HG02970 (cell line): Measurements from ENCODE around the gene CLASP1.
"Not testable (repeated sequence)": the region's sequence is repeated elsewhere in the genome, so short reads cannot be mapped to it uniquely, and the experiment has no call there.

Experiments
- ATAC-seq: cut with Tn5 transposase; IDR thresholded peaks from one replicate; pipeline ENCODE4 v1.9.1; 2021; ENCODE audit warnings: mild to moderate bottlenecking, moderate library complexity, moderate number of reproducible peaks; ENCODE audit not compliant: unreplicated experiment, low FRiP score

CLASP1 gene

DNA sequence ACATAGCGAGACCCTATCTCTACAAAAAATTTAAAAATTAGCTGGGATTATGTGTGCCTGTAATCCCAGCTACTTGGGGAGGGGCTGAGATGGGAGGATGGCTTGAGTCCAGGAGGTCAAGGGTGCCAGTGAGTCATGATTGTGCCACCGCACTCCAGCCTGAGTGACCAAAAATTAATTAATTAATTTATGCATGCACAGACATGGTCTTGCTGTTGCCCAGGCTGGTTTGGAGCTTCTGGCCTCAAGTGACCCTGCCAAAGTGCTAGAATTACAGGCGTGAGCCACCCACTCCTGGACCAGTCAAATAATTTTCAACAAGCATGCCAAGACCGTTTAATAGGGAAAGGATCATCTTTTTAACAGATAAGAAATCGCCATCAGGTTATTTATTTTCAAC is 306.5 kb downstream of the CLASP1 start:
- ATAC-seq = no peak

DNA sequence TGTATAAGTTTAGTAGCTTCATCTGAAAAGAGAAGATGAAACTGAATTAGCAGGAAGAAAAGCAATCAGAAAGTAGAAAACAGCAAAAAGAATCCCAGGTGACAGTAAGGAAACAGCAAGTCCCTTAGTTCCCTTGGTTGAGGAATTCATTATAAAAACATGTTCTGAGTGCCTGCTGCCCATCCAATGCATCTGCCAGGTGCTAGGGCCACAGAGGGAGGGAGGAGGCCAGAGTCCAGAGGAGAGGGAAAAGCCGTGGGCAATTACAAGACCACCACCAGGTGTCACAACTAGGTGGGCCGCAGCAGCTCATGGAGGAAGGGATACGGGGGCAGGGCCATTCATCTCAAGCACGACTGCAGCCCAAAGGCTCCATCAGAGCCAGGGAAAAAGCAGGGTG is 308.3 kb downstream of the CLASP1 start:
- ATAC-seq = no peak

DNA sequence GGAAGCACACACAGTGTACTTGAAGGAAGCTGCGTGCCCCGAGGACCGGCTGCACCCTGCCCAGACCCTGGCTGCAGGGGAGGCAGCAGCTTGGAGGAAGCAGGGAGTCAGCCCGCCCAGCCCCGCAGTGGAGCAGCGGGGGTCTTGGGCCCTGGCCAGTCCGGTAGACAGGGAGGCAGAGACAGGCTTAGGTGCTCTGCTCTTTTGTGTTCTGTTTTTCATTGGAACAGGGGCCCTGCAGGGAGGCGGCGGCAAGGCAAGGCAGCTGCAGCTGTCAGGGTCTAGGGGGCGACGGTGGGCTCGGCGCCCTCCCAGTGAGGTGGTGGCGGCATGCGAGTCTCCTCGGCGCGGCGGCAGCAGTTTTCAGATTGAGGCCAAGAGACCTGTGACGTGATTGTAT is 311.0 kb downstream of the CLASP1 start:
- no peak for ATAC-seq

DNA sequence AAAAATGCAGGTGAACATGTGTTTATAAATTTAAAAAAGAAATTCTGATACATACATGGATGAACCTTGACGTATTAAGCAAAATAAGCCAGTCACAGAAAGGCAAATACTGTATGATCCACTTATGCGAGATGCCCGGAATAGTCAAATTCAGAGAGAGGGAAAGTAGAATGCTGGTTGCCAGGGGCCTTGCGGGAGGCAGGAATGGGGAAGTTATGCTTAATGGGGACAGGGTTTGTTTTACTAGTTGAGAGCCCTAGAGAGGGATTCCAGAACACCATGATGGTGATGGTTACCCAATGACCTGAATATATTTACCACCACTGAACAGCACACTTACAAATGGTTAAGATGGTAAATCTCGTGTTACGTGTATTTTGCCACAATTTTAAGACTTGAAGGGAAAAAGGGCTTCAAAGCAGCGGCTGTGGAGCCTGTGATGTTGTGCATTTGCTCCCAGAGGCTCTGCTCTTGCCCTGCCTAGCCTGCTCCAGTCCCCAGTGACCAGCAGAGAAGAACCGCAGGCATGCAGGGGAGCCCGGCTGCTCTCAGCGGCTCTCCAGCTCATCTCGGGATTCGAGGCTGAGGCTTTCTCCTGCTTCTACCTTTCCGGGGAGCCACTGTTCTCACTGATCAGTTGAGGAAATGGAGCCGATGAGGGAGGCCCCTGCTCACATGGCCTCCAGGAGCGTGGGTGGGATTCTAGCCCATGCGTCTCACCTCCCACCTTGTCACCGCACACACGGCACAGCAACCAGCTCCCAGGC is 312.6 kb downstream of the CLASP1 start:
- ATAC-seq = no peak

DNA sequence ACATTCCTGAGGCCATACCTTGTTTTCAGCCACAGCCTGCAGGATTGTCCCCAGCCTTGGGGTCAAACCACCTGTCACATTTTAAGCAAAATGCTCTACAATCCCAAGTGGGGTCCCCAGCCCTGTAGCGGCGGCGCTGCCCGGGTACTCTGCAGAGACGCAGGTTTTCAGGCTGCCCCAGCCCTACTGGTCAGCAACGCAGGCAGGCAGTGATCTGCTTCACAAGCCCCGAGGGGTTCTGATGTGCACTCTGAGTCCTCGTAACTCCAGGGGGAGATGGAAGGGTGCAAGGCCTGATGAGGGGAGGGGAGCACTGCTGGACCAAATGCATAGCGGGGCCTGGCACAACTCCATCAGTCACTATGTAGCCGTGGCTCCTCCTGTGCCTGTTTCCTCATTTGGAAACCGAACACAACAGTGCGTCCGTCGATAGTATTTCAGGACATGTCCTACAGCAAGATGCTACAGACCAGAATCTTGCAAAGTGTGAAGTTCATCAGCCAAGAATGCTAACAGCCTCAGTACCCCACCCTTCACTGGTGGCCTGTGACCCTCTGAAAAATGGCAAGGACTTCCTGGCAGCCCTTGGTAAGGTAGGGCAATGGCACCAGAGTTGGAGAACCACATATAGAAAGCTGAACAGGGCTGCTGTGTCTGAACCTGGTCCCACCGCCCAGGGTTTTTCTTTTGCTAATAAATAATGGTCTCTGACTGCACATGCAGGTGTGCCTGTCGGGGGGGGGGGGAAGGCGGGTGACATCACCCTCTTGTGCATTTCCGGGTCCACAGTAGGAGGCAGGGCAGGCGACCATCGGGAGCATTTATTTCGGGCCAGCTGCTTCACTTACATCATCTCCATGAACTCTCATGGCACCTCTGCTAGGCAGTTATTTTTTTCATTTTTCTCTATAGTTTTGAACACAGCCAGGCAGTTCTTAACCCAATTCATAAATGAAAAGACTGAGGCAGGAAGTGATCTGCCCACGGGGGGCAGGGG is 313.7 kb downstream of the CLASP1 start:
- ATAC-seq = no peak

DNA sequence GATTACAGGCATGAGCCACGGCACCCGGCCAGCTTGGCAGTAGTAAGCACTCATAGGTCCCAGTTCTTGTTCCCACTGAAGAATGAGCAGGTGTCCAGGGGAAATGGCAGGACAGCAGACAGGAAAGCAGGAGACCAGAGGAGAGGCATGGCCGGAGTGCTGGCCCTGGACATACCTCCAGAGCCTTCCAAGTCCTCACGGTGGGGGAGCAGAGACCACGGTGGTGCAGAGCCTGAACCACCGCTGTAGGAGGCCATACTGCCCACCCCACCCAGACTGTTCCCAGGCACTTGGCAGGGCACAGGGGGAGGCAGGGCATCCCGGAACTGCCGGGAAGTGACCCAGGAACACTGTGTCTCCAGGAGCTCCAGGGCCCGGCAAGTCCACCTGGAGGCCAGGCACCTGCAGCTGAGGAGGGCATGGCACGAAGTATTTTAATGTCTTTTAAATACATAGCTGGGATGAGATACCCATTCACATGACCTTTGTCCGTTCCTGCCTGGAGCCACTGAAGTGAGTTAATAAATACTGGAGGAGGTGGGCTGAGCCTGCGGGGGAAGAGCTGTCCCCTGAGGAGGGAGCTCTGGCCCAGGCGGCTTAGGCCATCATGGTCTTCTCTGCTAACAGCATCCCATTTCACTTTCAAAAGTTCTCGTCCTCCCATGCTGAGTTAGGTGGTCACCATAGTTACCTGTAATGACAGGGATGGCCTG is 314.5 kb downstream of the CLASP1 start:
- no peak for ATAC-seq

DNA sequence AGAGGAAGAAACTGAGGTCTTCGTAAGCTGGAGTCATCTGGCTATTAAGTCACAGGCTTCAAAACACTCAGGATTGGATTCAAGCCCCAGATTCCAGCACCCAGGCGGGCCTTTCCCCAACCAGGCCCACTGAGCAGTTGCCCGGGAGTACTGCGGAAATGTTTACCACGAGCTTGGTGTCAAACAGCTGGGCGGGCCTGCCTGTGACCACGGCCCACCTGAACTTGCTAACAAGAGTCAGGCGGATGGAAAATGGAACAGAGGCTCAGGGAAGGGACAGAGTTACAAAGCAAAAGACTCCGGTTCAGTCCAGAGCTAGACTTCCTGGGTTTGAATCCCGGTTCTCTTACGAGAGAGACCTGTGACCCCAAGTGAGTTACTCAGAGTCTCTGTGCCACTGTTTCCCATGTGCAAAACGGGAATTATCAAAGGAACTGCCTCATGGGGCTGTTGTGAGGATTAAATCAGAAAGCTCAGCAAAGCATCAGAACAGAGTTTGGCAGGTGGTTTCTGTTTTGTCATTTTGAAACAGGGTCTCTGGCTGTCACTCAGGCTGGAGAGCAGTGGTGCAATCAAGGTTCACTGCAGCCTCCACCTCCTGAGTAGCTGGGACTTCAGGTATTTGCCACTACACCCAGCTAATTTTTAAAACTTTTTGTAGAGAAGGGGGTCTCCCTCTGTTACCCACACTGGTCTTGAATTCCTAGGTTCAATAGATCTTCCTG is 315.3 kb downstream of the CLASP1 start:
- peak; percentile 44 for ATAC-seq

DNA sequence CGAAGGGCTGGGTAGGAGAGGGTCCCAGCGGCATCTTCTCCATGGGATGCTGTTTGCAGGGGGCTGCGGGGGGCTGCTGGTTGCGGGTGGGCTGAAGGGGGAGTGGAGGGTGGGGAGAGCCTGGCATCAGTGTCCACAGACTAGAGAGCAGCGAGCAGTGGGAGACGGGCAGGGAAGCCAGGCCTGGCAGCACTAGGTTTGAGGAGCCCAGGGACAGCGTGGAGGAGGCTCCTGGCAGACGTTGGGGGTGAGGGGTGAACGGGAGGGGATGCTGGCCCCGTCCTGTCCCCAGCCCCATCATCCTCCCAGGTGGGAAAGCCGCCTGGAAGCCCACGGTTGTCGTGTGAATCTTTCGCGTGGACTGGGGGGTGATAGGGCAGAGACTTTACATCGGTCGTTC is 316.0 kb downstream of the CLASP1 start:
- no peak for ATAC-seq

DNA sequence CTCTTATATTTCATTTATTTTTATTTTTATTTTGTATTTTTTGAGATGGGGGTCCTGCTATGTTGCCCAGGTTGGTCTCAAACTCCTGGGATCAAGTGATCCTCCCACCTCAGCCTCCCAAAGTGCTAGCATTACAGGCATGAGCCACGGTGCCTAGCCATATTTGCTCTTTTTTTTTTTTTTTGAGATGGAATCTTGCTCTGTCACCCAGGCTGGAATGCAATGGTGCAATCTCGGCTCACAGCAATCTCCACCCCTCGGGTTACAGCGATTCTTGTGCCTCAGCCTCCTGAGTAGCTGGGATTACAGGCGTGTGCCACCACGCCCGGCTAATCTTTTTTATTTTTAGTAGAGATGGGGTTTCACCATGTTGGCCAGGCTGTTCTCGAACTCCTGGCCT is 317.9 kb downstream of the CLASP1 start:
- ATAC-seq = not testable (repeated sequence)

DNA sequence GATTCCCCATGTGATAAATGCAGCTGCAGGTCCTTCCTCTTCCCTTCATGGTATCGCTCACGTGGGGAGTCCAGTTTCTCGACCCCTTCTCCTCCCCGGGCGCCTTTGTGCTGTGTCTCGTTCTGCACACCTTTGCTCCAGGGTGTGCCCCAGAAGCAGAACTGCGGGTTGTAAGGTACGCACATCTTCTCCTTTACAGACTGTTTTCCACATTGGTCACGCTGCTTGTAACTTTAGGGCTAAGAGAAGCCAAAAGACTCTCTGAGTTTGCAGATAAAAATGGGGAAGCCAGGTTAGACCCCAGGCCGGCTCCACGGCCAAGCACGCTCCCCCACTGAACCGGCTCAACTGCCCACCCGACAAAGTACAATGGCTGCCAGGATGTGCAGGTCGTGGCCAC is 318.3 kb downstream of the CLASP1 start:
- no peak for ATAC-seq

DNA sequence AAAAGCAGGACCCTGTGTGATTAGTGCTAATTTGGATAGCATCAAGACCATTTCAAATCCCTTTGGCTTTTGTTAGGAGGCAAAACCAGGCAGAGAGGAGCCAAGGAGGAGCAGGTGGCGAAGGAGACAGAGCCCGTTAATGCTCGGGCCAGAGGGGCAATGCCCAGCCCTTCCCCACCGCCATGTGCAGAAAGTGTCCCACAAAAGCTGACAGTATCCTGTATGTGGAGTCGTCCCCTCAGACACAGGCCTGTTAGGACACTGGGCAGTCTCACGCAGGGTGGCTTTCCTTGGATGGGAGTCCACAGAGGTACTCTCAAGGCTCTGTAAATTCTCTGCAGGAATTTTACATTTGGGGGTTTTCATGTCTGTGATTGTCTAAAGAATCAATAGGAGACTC is 319.5 kb downstream of the CLASP1 start:
- no peak for ATAC-seq

DNA sequence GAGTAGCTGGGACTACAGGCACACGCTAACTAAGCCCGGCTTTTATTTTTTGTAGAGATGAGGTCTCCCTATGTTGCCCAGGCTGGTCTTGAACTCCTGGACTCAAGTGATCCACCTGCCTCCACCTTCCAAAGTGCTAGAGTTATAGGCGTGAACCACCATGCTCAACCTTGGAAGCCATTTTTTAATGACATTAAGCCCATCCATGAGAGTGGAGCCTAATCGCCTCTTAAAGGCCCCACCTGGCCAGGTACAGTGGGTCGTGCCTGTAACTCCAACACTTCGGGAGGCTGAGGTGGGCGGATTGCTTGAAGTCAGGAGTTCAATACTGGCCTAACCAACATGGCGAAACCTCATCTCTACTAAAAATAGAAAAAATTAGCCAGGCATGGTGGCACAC is 322.6 kb downstream of the CLASP1 start:
- no peak for ATAC-seq

DNA sequence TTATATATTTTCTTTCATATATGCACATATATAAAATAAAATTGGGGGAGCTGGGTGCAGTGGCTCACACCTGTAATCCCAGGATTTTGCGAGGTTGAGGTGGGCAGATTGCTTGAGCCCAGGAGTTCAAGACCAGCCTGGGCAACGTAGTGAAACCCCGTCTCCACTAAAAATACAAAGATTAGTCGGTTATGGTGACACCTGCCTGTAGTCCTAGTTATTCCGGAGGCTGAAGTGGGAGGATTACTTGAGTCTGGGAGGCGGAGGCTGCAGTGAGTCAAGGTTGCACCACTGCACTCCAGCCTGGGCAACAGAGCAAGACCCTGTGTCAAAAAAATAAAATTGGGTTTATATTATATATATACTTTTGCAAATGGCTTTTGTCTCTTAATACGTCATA is 324.7 kb downstream of the CLASP1 start:
- ATAC-seq = no peak

DNA sequence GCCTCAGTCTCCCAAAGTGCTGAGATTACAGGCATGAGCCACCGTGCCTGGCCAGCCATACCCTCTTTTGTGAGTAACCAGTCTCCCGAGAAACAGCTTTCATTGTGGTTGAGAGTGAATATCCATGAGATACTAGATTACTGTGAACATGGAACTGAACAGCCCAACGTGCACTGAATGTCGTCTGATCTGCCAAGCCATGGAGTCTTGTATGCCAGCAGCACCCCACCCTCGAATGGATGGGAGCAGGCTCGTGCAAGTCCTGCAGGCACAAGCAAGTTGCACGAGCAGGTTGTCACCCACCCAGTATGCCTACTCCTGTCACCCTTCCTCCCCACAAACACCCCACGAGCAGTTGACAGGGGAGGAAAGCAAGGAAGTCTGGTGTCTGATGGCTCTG is 327.8 kb downstream of the CLASP1 start:
- no peak for ATAC-seq

DNA sequence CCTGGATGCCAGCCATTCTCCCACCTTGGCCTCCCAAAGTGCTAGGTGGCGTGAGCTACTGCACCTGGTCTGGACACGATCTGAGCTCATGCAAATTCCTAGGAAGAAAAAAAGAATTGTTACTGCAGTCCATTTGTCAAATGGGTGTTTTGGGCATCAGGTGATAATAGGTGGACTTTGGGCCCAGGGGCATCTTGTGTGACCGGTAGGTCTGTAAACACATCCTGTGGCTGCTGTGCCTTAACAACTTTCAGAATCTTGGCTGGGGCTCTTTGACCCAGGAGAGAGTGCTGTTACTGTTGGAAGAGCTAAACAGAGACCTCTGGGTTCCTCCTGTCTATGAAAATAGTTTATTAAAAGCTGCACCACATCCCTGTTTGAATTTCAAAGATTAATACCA is 329.3 kb downstream of the CLASP1 start:
- no peak for ATAC-seq

DNA sequence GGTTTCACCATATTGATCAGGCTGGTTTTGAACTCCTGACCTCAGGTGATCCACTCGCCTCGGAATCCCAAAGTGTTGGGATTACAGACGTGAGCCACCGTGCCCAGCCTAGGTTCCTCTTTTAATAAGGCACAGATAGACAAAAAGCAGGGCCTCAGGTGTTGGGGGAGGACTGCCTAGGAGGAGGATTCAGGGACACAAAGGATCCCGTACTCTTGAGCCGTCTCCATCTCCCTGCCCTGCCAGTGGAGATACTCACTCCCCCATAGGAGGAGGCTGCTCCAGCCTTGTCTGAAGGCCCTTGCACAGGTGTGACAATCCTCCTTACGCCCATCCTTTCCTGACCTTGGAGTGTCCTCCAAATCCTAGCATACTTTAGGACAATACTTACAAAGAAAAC is 332.3 kb downstream of the CLASP1 start:
- ATAC-seq = no peak

DNA sequence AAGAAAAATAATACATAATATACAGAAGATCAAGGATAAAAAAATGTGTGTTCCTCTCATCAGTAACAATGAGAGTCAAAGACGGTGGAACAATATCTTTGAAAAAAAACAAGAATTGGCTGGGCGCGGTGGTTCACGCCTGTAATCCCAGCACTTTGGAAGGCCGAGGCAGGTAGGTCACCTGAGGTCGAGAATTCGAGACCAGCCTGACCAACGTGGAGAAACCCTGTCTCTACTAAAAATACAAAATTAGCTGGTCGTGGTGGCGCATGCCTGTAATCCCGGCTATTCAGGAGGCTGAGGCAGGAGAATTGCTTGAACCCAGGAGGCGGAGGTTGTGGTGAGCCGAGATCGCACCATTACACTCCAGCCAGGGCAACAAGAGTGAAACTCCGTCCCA is 335.6 kb downstream of the CLASP1 start:
- ATAC-seq = not testable (repeated sequence)

DNA sequence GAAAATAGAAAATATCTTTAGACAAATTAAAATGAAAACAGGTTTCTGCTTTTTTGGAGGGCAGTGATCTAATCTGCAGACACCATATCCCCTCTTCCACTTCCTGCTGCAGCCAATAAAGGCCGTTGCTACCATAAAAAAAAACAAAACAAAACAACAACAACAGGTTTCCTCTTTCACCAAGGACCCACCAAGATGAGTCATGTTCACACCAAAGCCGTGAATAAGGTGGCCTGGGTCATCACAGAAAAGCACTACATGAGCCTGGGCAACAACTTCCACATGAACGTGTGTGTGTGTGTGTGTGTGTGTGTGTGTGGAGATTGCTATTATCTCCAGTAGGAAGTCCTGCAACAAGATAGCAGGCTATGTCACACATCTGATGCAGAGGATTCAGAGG is 339.5 kb downstream of the CLASP1 start:
- ATAC-seq = no peak

DNA sequence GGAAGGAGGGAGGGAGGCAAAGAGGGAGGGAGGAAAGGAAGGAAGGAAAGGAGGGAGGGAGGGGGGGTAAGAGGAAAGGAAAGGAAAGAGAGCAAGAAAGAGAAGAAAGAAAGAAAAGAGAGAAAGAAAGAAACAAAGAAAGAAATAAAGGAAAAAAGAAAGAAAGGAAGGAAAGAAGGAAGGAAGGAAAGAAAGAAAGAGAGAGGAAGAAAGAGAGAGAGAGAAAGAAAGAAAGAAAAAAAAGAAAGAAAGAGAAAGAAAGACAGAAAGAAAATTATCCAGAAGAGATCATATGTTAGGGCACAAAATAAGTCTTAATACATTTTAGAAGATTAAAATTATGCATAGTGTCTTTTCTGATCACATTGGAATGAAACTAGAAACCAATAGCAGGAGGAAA is 339.9 kb downstream of the CLASP1 start:
- no peak for ATAC-seq

DNA sequence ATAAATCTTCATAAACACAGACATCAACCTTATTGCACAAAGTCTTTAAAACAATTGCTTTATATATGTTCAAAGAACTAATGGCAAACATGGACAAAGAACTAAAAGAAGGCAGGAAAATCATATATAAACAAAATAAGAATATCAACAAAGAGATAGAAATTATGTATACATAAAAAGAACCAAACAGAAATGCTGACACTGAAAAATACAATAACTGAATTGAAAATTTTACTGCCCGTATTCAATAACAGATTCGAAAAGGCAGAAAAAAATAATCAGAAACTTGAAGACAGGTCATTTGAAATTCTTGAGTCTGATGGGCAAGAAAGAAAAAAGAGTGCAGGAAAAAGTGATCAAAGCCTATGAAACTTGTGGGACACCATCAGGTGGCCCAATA is 342.2 kb downstream of the CLASP1 start:
- no peak for ATAC-seq
